HEK293 (cell line): Measurements from ENCODE around the gene SYPL2.

Source experiments
- GLIS1 ChIP-seq: fragments of 450-650 bp; formaldehyde crosslinking; IDR thresholded peaks from 2 replicates; pipeline ENCODE4 v1.5.1; 2016; ENCODE audit warnings: missing biosample characterization, missing genetic modification characterization
- MZF1 ChIP-seq: fragments of 450-650 bp; formaldehyde crosslinking; IDR thresholded peaks from 2 replicates; pipeline ENCODE4 v1.5.1; 2017; ENCODE audit warnings: missing biosample characterization, missing genetic modification characterization, borderline replicate concordance
- REST ChIP-seq: fragments of 450-650 bp; formaldehyde crosslinking; IDR thresholded peaks from 2 replicates; pipeline ENCODE4 v1.5.1; 2016; ENCODE audit warnings: missing biosample characterization, missing genetic modification characterization
- SP3 ChIP-seq: fragments of 450-650 bp; formaldehyde crosslinking; IDR thresholded peaks from 2 replicates; pipeline ENCODE4 v1.5.1; 2016; ENCODE audit warnings: missing biosample characterization, missing genetic modification characterization
- ZBTB10 ChIP-seq: fragments of 450-650 bp; formaldehyde crosslinking; IDR thresholded peaks from 2 replicates; pipeline ENCODE4 v1.5.1; 2016; ENCODE audit warnings: missing biosample characterization, missing genetic modification characterization
- ZBTB17 ChIP-seq: fragments of 450-650 bp; formaldehyde crosslinking; IDR thresholded peaks from 2 replicates; pipeline ENCODE4 v1.5.1; 2016; ENCODE audit warnings: missing biosample characterization, missing genetic modification characterization
- ZBTB20 ChIP-seq: fragments of 450-650 bp; formaldehyde crosslinking; IDR thresholded peaks from 2 replicates; pipeline ENCODE4 v1.5.1; 2016; ENCODE audit warnings: missing biosample characterization, missing genetic modification characterization
- ZEB2 ChIP-seq: fragments of 450-650 bp; formaldehyde crosslinking; IDR thresholded peaks from 2 replicates; pipeline ENCODE4 v1.5.1; 2016; ENCODE audit warnings: missing biosample characterization, missing genetic modification characterization
- ZFHX2 ChIP-seq: fragments of 450-650 bp; formaldehyde crosslinking; conservative IDR thresholded peaks from 2 replicates; pipeline ENCODE4 v1.5.1; 2016; ENCODE audit warnings: missing biosample characterization, missing genetic modification characterization
- ZFP69B ChIP-seq: fragments of 450-650 bp; formaldehyde crosslinking; IDR thresholded peaks from 2 replicates; pipeline ENCODE4 v1.5.1; 2016; ENCODE audit warnings: missing biosample characterization, missing genetic modification characterization
- ZIC2 ChIP-seq: fragments of 450-650 bp; formaldehyde crosslinking; IDR thresholded peaks from 2 replicates; pipeline ENCODE4 v1.5.1; 2016; ENCODE audit warnings: missing biosample characterization, missing genetic modification characterization
- ZNF37A ChIP-seq: fragments of 450-650 bp; IDR thresholded peaks from 2 replicates; pipeline ENCODE4 v1.5.1; 2018; ENCODE audit warnings: missing biosample characterization, missing genetic modification characterization
- ZNF777 ChIP-seq: fragments of 450-650 bp; formaldehyde crosslinking; IDR thresholded peaks from 2 replicates; pipeline ENCODE4 v1.5.1; 2017; ENCODE audit warnings: missing biosample characterization, missing genetic modification characterization, borderline replicate concordance
- TF ChIP-seq, protein P1 (sequence below): fragments of 450-650 bp; formaldehyde crosslinking; conservative IDR thresholded peaks from 2 replicates; pipeline ENCODE4 v1.5.1; 2016; ENCODE audit warnings: low read depth, missing biosample characterization, missing genetic modification characterization
- TF ChIP-seq, protein P2 (sequence below): fragments of 450-650 bp; formaldehyde crosslinking; IDR thresholded peaks from 2 replicates; pipeline ENCODE4 v1.5.1; 2016; ENCODE audit warnings: missing biosample characterization, missing genetic modification characterization
- TF ChIP-seq, protein P3 (sequence below): fragments of 450-650 bp; formaldehyde crosslinking; IDR thresholded peaks from 2 replicates; pipeline ENCODE4 v1.5.1; 2017; ENCODE audit warnings: missing biosample characterization, missing genetic modification characterization

Gene SYPL2

DNA sequence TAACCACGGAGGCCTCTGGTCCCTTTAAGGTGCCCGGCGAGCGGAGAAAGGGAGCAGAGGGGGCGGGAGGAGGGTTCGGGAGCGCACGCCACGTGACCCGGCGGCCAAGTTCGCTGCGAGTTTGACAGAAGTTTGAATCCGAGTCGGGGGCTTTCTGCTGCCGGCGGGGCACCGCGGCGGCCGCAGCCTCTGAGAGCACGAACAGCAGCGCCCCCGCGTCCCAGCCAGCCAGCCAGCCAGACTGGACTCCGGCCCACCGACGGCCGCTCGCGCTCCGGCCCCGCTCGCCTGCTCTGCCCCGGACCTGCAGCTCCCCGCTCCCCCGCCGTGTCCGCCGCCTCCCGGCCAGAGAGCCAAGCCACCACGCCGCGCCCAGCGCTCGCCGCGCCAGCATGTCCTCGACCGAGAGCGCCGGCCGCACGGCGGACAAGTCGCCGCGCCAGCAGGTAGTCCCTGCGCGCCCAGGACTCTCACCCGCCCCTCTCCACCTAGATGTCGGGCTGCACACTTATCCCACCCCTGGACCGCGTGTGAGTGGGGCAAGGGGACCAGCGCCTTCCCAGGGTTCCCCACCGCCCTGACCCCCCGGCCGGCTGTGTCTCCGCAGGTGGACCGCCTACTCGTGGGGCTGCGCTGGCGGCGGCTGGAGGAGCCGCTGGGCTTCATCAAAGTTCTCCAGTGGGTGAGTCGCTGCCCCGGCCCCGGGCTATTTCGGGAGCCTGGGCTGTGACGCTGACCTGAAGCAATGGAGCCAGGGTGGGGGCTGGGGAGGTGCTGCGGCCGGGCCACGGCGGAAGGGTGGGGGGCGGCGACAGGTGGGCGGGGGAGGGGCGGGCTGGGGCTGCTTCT, at the start of gene SYPL2 (continued):
- TF ChIP-seq, protein P1, sequence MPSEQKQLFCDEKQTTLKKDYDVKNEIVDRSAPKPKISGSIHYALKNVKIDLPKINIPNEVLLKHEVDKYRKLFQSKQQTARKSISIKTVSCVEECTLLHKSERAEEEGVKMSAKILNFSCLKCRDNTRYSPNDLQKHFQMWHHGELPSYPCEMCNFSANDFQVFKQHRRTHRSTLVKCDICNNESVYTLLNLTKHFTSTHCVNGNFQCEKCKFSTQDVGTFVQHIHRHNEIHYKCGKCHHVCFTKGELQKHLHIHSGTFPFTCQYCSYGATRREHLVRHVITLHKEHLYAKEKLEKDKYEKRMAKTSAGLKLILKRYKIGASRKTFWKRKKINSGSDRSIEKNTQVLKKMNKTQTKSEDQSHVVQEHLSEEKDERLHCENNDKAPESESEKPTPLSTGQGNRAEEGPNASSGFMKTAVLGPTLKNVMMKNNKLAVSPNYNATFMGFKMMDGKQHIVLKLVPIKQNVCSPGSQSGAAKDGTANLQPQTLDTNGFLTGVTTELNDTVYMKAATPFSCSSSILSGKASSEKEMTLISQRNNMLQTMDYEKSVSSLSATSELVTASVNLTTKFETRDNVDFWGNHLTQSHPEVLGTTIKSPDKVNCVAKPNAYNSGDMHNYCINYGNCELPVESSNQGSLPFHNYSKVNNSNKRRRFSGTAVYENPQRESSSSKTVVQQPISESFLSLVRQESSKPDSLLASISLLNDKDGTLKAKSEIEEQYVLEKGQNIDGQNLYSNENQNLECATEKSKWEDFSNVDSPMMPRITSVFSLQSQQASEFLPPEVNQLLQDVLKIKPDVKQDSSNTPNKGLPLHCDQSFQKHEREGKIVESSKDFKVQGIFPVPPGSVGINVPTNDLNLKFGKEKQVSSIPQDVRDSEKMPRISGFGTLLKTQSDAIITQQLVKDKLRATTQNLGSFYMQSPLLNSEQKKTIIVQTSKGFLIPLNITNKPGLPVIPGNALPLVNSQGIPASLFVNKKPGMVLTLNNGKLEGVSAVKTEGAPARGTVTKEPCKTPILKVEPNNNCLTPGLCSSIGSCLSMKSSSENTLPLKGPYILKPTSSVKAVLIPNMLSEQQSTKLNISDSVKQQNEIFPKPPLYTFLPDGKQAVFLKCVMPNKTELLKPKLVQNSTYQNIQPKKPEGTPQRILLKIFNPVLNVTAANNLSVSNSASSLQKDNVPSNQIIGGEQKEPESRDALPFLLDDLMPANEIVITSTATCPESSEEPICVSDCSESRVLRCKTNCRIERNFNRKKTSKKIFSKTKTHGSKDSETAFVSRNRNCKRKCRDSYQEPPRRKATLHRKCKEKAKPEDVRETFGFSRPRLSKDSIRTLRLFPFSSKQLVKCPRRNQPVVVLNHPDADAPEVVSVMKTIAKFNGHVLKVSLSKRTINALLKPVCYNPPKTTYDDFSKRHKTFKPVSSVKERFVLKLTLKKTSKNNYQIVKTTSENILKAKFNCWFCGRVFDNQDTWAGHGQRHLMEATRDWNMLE (tag by site-specific recombination), result no peak
- TF ChIP-seq ZIC2, result peak; percentile 90
- peak; percentile 75 for TF ChIP-seq GLIS1
- TF ChIP-seq ZFHX2 (tag by site-specific recombination), result peak; percentile 70
- TF ChIP-seq, protein P2, sequence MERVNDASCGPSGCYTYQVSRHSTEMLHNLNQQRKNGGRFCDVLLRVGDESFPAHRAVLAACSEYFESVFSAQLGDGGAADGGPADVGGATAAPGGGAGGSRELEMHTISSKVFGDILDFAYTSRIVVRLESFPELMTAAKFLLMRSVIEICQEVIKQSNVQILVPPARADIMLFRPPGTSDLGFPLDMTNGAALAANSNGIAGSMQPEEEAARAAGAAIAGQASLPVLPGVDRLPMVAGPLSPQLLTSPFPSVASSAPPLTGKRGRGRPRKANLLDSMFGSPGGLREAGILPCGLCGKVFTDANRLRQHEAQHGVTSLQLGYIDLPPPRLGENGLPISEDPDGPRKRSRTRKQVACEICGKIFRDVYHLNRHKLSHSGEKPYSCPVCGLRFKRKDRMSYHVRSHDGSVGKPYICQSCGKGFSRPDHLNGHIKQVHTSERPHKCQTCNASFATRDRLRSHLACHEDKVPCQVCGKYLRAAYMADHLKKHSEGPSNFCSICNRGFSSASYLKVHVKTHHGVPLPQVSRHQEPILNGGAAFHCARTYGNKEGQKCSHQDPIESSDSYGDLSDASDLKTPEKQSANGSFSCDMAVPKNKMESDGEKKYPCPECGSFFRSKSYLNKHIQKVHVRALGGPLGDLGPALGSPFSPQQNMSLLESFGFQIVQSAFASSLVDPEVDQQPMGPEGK (tag by site-specific recombination), result peak; percentile 68
- no peak for TF ChIP-seq MZF1
- TF ChIP-seq REST (tag by site-specific recombination), result no peak
- peak; percentile 54; the same call in 1 of the 2 replicates for TF ChIP-seq ZBTB20 (tag by site-specific recombination)
- 0 out of 2 replicates have a peak, but pooled peaks have one; percentile 11 for TF ChIP-seq ZFP69B
- TF ChIP-seq, protein P3, sequence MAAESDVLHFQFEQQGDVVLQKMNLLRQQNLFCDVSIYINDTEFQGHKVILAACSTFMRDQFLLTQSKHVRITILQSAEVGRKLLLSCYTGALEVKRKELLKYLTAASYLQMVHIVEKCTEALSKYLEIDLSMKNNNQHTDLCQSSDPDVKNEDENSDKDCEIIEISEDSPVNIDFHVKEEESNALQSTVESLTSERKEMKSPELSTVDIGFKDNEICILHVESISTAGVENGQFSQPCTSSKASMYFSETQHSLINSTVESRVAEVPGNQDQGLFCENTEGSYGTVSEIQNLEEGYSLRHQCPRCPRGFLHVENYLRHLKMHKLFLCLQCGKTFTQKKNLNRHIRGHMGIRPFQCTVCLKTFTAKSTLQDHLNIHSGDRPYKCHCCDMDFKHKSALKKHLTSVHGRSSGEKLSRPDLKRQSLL (tag by site-specific recombination), result 0 out of 2 replicates have a peak, but pooled peaks have one; percentile 19
- no peak for TF ChIP-seq ZNF37A (tag by site-specific recombination)
- 0 out of 2 replicates have a peak, but pooled peaks have one; percentile 5 for TF ChIP-seq ZBTB10 (tag by site-specific recombination)
- peak; percentile 41; the same call in 1 of the 2 replicates for TF ChIP-seq SP3
- TF ChIP-seq ZBTB17 (tag by site-specific recombination), result 0 out of 2 replicates have a peak, but pooled peaks have one; percentile 25
- 0 out of 2 replicates have a peak, but pooled peaks have one; percentile 61 for TF ChIP-seq ZEB2
- peak; percentile 33; the same call in 1 of the 2 replicates for TF ChIP-seq ZNF777 (tag by site-specific recombination)
